Astrocyte of the spinal cord (primary cell): ENCODE data around the gene MSGN1.

Experiments used
- DNase-seq: peaks from one replicate; pipeline ENCODE4 v3.0.0; 2011; ENCODE audit warnings: low read depth, low spot score
- H3K4me3 ChIP-seq: 2 replicates; pipeline ENCODE4 v1.5.1; 2011; ENCODE audit warnings: low read depth, mild to moderate bottlenecking, low read length, moderate library complexity
- CTCF ChIP-seq: IDR thresholded peaks from 2 replicates; pipeline ENCODE4 v1.5.1; 2012; ENCODE audit warnings: low read depth, mild to moderate bottlenecking, low read length, inconsistent platforms
- in situ Hi-C: cut with HindIII; loops from 2 replicates; pipeline ENCODE4 v1.10.0; 2017; ENCODE audit warnings: low sequenced_read_pairs

The MSGN1 gene

GRCh38 chr2:17867133-17867532 lies 50.9 kb downstream of the MSGN1 start:
- no peak overlapping the region for H3K4me3 ChIP-seq
- no peak for TF ChIP-seq CTCF
- DNase-seq: no peak
- in situ Hi-C loops: no loop called here
